ENCODE results near the gene ASB3. TPM values are rescaled to one million over a fixed set of nuclear protein-coding genes. Genes with fewer than 3 reads are reported as not detected.

ASB3 gene
- total and polyA plus RNA-seq, 9 of the 15 experiments (the other 6 are each of a cell fraction or from before 2014, with no cell fraction given), result 13.6 to 35.3 (median 18.7) TPM

DNA sequence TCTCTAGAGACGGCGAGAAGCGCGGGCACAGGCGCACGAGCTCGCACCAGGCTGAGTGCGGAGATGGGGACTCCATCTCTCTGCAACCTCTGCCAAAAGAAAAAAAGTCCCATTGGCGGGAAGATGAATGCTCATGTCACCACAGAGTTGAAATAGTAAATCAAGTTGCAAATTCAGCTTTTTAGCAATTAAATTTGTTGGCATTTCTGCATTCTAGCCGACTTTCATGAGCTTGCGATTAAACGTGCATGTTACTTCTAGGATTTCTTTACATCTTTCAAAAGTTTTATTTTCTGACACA lies 18.6 kb downstream of the ASB3 start (continued):
- TF ChIP-seq, protein P1, sequence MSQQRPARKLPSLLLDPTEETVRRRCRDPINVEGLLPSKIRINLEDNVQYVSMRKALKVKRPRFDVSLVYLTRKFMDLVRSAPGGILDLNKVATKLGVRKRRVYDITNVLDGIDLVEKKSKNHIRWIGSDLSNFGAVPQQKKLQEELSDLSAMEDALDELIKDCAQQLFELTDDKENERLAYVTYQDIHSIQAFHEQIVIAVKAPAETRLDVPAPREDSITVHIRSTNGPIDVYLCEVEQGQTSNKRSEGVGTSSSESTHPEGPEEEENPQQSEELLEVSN (IDR thresholded peaks at IDR 0.05; ENCODE audit: borderline replicate concordance in 1 of 2, extremely low read depth in 1 of 2, insufficient read depth in 1 of 2, insufficient read length in 1 of 2, low read depth in 1 of 2, low read length in 1 of 2, poor library complexity in 1 of 2, severe bottlenecking in 1 of 2), result peak in 1 of 2 experiments; percentile 60
- TF ChIP-seq RUNX1 (IDR thresholded peaks at IDR 0.05; ENCODE audit: low read depth) (no peak), BRD4 (IDR thresholded peaks at IDR 0.05) (no peak), NR2C2 (CRISPR knock-in tag; IDR thresholded peaks at IDR 0.05) (0 out of 2 replicates have a peak, but pooled peaks have one; percentile 1), NR2C2 (tag; IDR thresholded peaks at IDR 0.05) (no peak), NCOA1 (IDR thresholded peaks at IDR 0.05; ENCODE audit: low read depth) (no peak), SMARCE1 (IDR thresholded peaks at IDR 0.05) (no peak), FOXP1 (CRISPR knock-in tag; IDR thresholded peaks at IDR 0.05) (0 out of 2 replicates have a peak, but pooled peaks have one; percentile 64), HNRNPH1 (optimal IDR thresholded peaks at IDR 0.05; ENCODE audit: low read depth, low read length) (no peak), BDP1 (IDR thresholded peaks at IDR 0.05; ENCODE audit: insufficient read depth, insufficient read length) (no peak), TAF9B (IDR thresholded peaks at IDR 0.05; ENCODE audit: partially characterized antibody) (no peak), ZNF586 (CRISPR knock-in tag; conservative IDR thresholded peaks at IDR 0.05) (no peak), CBX2 (IDR thresholded peaks at IDR 0.05; ENCODE audit: insufficient read depth, low read length, poor library complexity, severe bottlenecking) (no peak), GABPA (tag; conservative IDR thresholded peaks at IDR 0.05; ENCODE audit: low read depth) (no peak), PHB2 (IDR thresholded peaks at IDR 0.05; ENCODE audit: low read depth) (no peak), KDM5B (IDR thresholded peaks at IDR 0.05; ENCODE audit: insufficient replicate concordance, low read depth, low read length) (no peak), MCM7 (IDR thresholded peaks at IDR 0.05) (no peak), ZNF24 (IDR thresholded peaks at IDR 0.05) (no peak), RB1 (IDR thresholded peaks at IDR 0.05; ENCODE audit: low read depth) (0 out of 2 replicates have a peak, but pooled peaks have one; percentile 27)
- TF ChIP-seq, protein P2, sequence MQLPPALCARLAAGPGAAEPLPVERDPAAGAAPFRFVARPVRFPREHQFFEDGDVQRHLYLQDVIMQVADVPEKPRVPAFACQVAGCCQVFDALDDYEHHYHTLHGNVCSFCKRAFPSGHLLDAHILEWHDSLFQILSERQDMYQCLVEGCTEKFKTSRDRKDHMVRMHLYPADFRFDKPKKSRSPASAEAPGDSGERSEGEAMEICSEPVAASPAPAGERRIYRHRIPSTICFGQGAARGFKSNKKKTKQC (CRISPR knock-in tag; IDR thresholded peaks at IDR 0.05), result no peak
- TF ChIP-seq, protein P3, sequence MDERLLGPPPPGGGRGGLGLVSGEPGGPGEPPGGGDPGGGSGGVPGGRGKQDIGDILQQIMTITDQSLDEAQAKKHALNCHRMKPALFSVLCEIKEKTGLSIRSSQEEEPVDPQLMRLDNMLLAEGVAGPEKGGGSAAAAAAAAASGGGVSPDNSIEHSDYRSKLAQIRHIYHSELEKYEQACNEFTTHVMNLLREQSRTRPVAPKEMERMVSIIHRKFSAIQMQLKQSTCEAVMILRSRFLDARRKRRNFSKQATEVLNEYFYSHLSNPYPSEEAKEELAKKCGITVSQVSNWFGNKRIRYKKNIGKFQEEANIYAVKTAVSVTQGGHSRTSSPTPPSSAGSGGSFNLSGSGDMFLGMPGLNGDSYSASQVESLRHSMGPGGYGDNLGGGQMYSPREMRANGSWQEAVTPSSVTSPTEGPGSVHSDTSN (CRISPR knock-in tag; IDR thresholded peaks at IDR 0.05; ENCODE audit: low read depth), result no peak
- TF ChIP-seq, protein P3 (tag; conservative IDR thresholded peaks at IDR 0.05; ENCODE audit: low read depth), result 0 out of 2 replicates have a peak, but pooled peaks have one; percentile 21
- TF ChIP-seq, protein P4, sequence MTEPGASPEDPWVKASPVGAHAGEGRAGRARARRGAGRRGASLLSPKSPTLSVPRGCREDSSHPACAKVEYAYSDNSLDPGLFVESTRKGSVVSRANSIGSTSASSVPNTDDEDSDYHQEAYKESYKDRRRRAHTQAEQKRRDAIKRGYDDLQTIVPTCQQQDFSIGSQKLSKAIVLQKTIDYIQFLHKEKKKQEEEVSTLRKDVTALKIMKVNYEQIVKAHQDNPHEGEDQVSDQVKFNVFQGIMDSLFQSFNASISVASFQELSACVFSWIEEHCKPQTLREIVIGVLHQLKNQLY (CRISPR knock-in tag; conservative IDR thresholded peaks at IDR 0.05), result no peak
- TF ChIP-seq, protein P5, sequence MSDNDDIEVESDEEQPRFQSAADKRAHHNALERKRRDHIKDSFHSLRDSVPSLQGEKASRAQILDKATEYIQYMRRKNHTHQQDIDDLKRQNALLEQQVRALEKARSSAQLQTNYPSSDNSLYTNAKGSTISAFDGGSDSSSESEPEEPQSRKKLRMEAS (CRISPR knock-in tag; IDR thresholded peaks at IDR 0.05), result no peak
